ENCODE data around the gene CNTN5.

Gene CNTN5

GRCh38 chr11:99170591-99170990 is 149.8 kb downstream of the CNTN5 start:
- no peak for DNase-seq (ENCODE audit: low read depth)

- no peak for DNase-seq (ENCODE audit: low read depth)
Observed at GRCh38 chr11:99171330-99171729, 150.6 kb downstream of the CNTN5 start.

- DNase-seq (ENCODE audit: low read depth): no peak
Observed at GRCh38 chr11:99176430-99176829, 155.7 kb downstream of the CNTN5 start.

GRCh38 chr11:99177446-99177845 is 156.7 kb downstream of the CNTN5 start:
- DNase-seq (ENCODE audit: low read depth): no peak

GRCh38 chr11:99184146-99184545 is 163.4 kb downstream of the CNTN5 start:
- no peak for DNase-seq (ENCODE audit: low read depth)

- DNase-seq (ENCODE audit: low read depth): no peak
Observed at GRCh38 chr11:99188221-99188620, 167.5 kb downstream of the CNTN5 start.

- DNase-seq (ENCODE audit: low read depth): no peak
Observed at GRCh38 chr11:99192716-99193115, 172.0 kb downstream of the CNTN5 start.

- DNase-seq (ENCODE audit: low read depth): no peak
Observed at GRCh38 chr11:99197477-99197876, 176.7 kb downstream of the CNTN5 start.

- DNase-seq (ENCODE audit: low read depth): no peak
Observed at GRCh38 chr11:99198215-99198614, 177.5 kb downstream of the CNTN5 start.

- DNase-seq (ENCODE audit: low read depth): no peak
Observed at GRCh38 chr11:99199341-99199740, 178.6 kb downstream of the CNTN5 start.

GRCh38 chr11:99200720-99201119 is 180.0 kb downstream of the CNTN5 start:
- no peak for DNase-seq (ENCODE audit: low read depth)

GRCh38 chr11:99208813-99209212 is 188.1 kb downstream of the CNTN5 start:
- DNase-seq (ENCODE audit: low read depth): no peak

- DNase-seq (ENCODE audit: low read depth): no peak
Observed at GRCh38 chr11:99229544-99229943, 208.8 kb downstream of the CNTN5 start.

GRCh38 chr11:99234534-99234933 is 213.8 kb downstream of the CNTN5 start:
- DNase-seq (ENCODE audit: low read depth): no peak

- no peak for DNase-seq (ENCODE audit: low read depth)
Observed at GRCh38 chr11:99238401-99238800, 217.7 kb downstream of the CNTN5 start.

- DNase-seq (ENCODE audit: low read depth): no peak
Observed at GRCh38 chr11:99240192-99241030, 219.7 kb downstream of the CNTN5 start.

GRCh38 chr11:99241066-99241465 is 220.3 kb downstream of the CNTN5 start:
- DNase-seq (ENCODE audit: low read depth): no peak

GRCh38 chr11:99244613-99245012 is 223.9 kb downstream of the CNTN5 start:
- DNase-seq (ENCODE audit: low read depth): no peak

- no peak for DNase-seq (ENCODE audit: low read depth)
Observed at GRCh38 chr11:99246199-99246598, 225.4 kb downstream of the CNTN5 start.

- DNase-seq (ENCODE audit: low read depth): no peak
Observed at GRCh38 chr11:99256614-99257013, 235.9 kb downstream of the CNTN5 start.

- no peak for DNase-seq (ENCODE audit: low read depth)
Observed at GRCh38 chr11:99257131-99257530, 236.4 kb downstream of the CNTN5 start.

- DNase-seq (ENCODE audit: low read depth): no peak
Observed at GRCh38 chr11:99260696-99261095, 239.9 kb downstream of the CNTN5 start.

GRCh38 chr11:99268886-99269285 is 248.1 kb downstream of the CNTN5 start:
- DNase-seq (ENCODE audit: low read depth): no peak

- no peak for DNase-seq (ENCODE audit: low read depth)
Observed at GRCh38 chr11:99271527-99271926, 250.8 kb downstream of the CNTN5 start.

All from activated T-cell treated with anti-CD3 and anti-CD28 coated beads for 1 hour (primary cell).